NB4 (cell line): Measurements from ENCODE around the gene GATAD2B.
"Not testable (repeated sequence)": the region's sequence is repeated elsewhere in the genome, so short reads cannot be mapped to it uniquely, and the experiment has no call there.

Source experiments
- DNase-seq: peaks from one replicate; pipeline ENCODE4 v3.0.0; 2010; ENCODE audit warnings: low read depth
- H3K4me3 ChIP-seq: one replicate; pipeline ENCODE4 v1.5.1; 2011; ENCODE audit warnings: mild to moderate bottlenecking, low read depth, low read length, moderate library complexity
- CTCF ChIP-seq: IDR thresholded peaks from one replicate; pipeline ENCODE4 v1.5.1; 2012; ENCODE audit warnings: low read depth, low read length
- MYC ChIP-seq: IDR thresholded peaks from 2 replicates; pipeline ENCODE4 v1.6.1; 2011; ENCODE audit warnings: low read depth, low read length
- POLR2A ChIP-seq: IDR thresholded peaks from 2 replicates; pipeline ENCODE4 v1.6.1; 2011; ENCODE audit warnings: mild to moderate bottlenecking; ENCODE audit not compliant: insufficient read length; ENCODE audit errors: extremely low read depth
- TF ChIP-seq, protein P1 (sequence below): IDR thresholded peaks from 2 replicates; pipeline ENCODE4 v1.6.1; 2011; ENCODE audit warnings: low read depth, low read length

GATAD2B gene

GRCh38 chr1:153845158-153845557 is 77.6 kb downstream of the GATAD2B start:
- no peak overlapping the region for H3K4me3 ChIP-seq
- TF ChIP-seq, protein P1, sequence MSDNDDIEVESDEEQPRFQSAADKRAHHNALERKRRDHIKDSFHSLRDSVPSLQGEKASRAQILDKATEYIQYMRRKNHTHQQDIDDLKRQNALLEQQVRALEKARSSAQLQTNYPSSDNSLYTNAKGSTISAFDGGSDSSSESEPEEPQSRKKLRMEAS: no peak
- no peak for TF ChIP-seq CTCF
- TF ChIP-seq POLR2A: no peak
- no peak for TF ChIP-seq MYC
- no peak for DNase-seq

DNA sequence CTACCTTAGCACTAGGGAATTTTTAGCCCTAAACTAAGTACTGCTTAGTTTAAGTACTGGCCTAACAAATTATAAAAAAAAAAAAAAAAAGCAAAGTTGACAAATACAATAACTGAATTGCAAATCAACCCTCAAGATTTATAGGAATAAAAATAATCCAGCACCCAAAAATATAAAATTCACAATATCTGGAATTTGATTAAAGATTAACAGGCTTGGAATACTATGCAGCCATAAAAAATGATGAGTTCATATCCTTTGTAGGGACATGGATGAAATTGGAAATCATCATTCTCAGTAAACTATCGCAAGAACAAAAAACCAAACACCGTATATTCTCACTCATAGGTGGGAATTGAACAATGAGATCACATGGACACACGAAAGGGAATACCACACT is 78.4 kb downstream of the GATAD2B start:
- not testable (repeated sequence) for DNase-seq, H3K4me3 ChIP-seq

DNA sequence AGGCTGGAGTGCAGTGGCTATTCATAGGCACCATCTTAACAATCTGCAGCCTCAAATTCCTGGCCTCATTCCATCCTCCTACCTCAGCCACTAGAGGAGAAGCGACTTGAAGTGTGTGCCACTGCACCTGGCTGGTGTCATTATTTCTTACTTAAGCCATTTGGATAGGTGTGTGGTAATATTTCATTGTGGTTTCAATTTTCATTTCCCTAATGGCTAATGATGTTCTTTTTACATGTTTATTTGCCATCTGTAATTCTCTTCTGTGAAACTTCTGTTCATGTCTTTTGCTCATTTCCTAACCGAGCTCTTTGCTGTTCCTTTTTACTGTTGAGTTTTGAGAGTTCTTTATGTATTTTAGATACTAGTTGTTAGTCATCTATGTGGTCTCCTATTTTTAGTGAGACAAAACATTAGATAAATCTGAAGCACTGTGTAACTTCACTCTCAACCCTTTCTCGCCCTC is 80.7 kb downstream of the GATAD2B start:
- DNase-seq: no peak
- TF ChIP-seq MYC (no peak), POLR2A (no peak), CTCF (no peak)
- TF ChIP-seq, protein P1: no peak
- no peak overlapping the region for H3K4me3 ChIP-seq

- H3K4me3 ChIP-seq: no peak overlapping the region
- DNase-seq: no peak
- no peak for TF ChIP-seq MYC
- TF ChIP-seq CTCF: no peak
- TF ChIP-seq, protein P1: no peak
- TF ChIP-seq POLR2A: no peak
Observed at GRCh38 chr1:153841463-153841994, 81.2 kb downstream of the GATAD2B start.

- H3K4me3 ChIP-seq, DNase-seq: not testable (repeated sequence)
Observed at GRCh38 chr1:153840774-153841173, 82.0 kb downstream of the GATAD2B start.

- not testable (repeated sequence) for DNase-seq, H3K4me3 ChIP-seq
Observed at GRCh38 chr1:153833968-153834367, 88.8 kb downstream of the GATAD2B start.

DNA sequence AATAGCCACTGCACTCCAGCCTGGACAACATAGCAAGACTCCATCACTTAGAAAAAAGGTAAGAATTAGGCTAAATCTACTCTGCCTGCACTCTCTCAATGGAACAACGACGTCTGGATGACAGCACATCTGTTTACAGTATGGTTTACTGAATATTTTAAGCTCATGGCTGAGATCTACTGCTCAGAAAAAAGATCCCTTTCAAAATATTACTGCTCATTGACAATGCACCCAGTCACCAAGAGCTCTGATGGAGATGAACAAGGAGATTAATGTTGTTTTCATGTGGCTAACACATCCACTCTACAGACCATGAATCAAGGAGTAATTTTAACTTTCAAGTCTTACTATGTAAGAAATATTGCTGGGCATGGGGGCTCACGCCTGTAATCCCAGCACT is 89.6 kb downstream of the GATAD2B start:
- H3K4me3 ChIP-seq: no peak overlapping the region
- TF ChIP-seq MYC (no peak), CTCF (no peak), POLR2A (no peak)
- TF ChIP-seq, protein P1: no peak
- DNase-seq: no peak

GRCh38 chr1:153832293-153832692 is 90.5 kb downstream of the GATAD2B start:
- TF ChIP-seq, protein P1: no peak
- TF ChIP-seq MYC: no peak
- no peak for TF ChIP-seq CTCF
- no peak for TF ChIP-seq POLR2A

More at GRCh38 chr1:153832293-153832692, 90.5 kb downstream of the GATAD2B start:
- DNase-seq: peak; percentile 20
- H3K4me3 ChIP-seq: no peak overlapping the region
